ENCODE measurements around the gene HDAC4.

The HDAC4 gene

DNA sequence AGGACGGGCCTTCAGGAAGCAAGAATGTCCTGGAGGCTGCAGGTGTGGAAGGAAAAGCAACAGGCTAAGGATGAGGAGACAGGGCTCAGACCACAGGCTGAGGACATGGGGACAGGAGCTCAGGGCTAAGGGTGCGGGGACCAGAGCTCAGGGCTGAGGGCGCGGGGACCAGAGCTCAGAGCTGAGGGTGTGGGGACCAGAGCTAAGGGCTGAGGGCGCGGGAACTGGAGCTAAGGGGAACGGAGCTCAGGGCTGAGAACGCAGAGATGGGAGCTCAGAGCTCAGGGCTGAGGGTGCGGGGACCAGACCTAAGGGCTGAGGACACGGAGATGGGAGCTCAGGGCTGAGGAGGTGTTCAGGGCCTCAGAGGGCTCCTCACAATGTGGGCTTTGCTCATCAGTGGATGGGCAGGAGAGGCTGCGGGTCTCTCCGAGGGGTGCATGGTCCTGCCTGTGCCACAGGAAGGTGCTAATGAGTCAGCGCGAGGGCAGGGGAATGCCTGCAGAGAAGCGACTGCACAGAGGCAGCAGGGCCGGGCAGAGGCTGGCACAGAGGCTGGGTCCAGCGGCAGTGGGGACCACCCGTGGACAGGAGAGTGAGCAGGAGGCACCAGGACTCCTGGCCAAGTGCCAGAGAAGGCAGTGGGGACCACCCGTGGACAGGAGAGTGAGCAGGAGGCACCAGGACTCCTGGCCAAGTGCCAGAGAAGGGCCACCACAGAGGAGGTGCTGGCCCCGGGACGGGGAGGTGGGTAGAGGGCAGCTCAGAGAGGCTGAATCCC is 281.3 kb downstream of the HDAC4 start:
- DNase-seq (ENCODE audit: low read depth) = no peak

DNA sequence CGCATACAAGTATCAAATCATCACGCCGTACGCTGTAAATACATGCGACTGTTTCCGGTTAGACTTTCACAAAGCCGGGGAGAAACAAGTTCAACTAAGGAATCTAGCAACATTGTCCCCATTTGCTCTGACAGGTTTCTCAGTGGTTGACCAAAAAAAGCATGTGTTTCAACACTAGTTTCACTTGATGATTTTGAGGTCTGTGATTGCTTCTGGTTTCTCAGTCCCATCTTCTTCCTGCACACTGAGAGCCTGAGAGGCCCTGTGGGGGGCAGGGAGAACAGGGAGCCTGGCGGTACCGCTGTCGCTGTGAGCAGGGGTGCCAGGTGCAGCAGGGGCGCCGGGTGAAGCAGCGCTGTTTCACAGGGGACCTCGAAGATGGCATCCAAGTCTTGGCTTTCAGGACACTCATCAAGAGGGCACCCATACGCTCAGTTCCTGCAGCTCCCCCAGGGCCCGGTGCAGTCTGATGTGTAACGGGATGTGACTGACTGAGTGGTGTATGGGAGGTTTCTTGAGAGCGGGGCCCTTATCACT is 282.1 kb downstream of the HDAC4 start:
- DNase-seq (ENCODE audit: low read depth) = no peak

DNA sequence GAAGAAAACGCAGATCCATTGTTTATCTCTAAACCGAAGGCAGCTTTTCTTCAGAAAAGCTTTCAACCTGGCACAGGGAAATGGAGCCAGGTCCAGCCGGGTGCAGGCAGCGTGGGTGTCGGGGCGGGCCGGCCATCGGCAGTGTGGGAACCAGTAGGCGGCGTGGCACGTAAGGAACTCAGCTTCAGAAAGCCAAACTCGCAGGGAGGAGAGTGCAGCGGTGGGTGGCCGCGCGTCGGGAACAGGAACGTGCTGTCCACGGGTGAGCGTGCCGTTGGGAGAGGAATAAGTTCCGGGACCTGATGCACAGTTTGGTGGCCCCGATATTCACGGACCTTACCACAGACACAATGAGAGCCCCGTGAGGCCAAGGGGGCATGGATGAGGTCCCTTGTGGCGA is 282.6 kb downstream of the HDAC4 start:
- no peak for DNase-seq (ENCODE audit: low read depth)

DNA sequence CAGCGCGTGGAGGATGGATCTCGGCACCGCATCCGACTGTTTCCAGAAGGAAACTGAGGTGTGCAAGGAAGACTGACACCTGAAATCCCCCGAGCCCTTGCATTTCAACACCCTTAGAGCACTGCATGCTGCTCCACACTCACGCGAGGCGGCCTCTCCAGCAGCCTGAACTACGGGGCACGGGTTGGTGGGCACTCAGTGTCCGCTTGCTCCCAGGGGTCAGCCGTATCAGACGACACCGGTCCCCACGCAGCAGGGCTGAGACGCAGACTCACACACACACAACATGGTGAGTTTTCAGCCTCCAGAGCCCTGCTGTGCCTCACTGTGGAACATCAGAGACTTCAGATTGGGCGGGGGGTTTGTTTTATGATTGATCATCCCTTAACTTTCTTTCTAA is 283.0 kb downstream of the HDAC4 start:
- no peak for DNase-seq (ENCODE audit: low read depth)

DNA sequence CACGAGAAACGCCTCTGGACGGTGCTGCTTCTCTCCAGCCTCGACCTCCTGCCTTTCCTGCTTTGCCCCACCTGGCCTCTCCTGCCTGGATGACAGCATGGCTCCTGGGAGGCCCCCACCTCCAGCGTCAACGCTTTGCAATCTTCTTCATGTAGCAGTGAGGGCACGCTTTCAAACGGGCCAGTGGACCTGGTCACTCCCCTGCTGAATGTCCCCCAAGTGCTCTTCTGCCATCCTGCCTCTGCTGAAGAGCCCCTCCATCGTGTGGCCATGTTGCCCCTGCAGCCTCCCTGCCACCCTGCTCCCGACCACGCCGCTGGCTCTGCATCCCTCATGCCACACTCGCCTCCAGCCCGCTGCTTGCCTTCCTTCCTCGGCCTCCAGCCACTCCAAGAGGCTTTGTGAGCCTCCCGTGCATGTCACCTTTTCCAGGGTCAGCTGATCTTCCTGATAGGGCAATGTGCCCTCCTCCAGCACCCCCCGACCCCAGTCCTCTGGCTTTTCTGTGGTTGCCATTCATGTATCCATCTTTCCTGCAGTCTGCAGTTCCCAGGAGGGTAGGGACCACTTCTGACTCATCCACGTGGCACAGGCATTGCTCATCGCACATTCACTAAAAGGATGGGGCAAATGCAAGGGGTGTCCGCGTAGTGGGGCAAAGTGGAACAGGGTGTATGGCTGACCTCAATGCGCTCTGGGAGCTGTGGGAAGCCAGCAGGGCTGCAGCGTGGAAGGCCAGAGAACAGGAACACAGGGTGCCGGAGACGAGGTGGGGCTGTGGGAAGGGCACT is 284.2 kb downstream of the HDAC4 start:
- DNase-seq (ENCODE audit: low read depth) = no peak

DNA sequence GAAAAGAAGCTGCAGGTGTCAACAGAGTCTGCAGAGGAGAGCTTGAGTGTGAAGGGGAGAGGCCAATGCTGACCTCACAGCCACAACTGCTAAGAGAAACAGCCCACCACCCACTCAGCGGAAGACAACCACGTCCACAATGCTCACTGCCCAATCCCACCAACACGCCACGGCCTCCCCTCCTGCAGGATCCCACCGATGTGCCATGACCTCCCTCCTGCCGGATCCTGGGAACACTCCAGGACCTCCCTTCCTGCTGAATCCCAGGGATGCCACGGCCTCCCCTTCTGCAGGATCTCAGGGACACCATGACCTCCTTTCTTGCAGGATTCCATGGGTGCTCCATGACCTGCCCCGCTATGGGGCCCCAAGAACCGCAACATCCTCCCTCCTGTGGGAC is 285.2 kb downstream of the HDAC4 start:
- DNase-seq (ENCODE audit: low read depth) = no peak

DNA sequence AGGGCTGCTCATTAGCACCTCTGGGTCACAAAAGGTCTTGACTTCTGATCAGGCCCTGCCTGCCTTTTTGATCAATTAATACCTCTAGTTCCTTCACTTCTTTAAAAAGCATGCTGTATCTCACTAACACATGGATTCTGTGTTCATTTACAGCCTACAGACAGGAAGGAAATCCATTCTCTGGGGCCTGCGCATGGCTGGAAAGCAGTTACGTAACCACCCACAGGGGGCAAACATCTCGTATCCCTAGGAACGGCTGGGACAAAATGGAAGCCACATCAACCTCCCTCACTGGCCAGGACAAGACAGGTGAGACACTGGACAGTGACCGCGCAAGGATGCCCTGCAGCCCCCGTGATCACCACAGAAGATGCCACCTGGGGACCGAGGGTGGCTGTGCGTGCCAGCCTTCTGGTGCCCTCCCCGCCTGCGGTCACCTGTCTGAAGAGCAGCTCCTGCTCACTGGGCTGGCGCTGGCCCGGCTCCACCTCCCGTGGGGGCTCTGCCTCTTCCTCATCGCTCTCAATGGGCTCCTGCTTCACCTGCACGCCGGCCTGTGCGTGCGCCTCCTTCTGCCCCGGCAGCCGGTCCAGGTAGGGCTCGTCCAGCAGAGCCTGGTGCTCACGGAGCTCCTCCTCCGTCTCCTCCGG is 286.1 kb downstream of the HDAC4 start:
- no peak for DNase-seq (ENCODE audit: low read depth)

DNA sequence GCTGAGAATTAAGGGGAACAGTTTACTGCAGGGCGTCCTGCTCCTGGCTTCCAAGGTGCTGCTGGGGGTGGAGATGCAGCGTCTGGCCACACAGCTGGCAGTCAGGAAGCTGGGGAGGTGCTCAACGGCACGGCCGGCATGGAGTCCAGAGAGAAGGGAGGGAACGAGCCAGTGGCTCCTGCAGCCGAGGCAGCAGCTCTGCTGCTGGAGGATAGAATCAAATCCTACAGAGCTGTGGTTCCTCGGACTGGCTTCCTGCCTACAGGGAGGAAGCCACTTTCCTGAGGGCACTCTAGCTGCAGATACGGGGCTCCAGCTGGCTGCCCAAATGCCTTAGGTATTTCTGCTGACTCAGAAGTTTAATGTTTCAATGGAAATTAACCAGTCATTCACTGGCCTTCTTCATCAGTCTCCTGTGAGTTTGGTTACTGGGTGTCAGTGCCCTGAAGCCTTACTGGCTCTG is 286.7 kb downstream of the HDAC4 start:
- no peak for DNase-seq (ENCODE audit: low read depth)

DNA sequence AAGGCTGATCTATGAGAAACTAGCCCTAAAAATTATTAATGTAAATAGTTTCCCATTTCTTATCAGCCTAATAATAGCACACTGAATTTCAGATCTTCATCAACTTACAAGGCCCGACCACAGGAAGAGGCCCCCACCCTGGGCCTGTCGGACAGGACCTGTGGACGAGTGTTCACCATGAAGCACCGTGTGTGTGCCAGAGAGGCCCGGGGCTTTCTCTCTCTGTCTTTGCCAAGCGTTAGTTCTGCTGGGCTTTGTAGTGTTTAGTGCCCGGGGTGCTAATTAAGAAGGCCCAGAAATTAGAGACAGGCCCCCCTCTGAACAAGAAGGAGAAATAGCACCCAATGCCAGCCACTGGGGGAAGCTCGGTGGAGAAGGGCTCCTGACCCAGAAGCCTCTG is 287.2 kb downstream of the HDAC4 start:
- DNase-seq (ENCODE audit: low read depth) = no peak

DNA sequence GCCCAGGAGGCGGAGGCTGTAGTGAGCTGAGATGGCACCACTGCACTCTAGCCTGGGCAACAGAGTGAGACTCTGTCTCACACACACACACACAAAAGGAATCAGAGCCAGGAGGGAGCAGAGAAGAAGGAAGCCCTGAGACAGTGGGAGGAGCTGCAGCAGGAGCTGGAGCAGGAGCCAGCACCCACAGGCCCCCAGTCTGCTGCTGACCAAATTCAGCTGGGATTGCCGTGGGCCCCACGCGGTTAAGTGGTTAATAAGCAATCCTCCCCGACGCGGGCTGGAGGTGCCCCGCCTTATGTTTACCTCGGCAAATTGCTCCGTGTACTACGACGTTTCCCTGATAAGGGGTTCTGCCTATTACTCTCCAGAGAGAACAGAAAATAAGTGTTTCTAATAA is 287.6 kb downstream of the HDAC4 start:
- no peak for DNase-seq (ENCODE audit: low read depth)

DNA sequence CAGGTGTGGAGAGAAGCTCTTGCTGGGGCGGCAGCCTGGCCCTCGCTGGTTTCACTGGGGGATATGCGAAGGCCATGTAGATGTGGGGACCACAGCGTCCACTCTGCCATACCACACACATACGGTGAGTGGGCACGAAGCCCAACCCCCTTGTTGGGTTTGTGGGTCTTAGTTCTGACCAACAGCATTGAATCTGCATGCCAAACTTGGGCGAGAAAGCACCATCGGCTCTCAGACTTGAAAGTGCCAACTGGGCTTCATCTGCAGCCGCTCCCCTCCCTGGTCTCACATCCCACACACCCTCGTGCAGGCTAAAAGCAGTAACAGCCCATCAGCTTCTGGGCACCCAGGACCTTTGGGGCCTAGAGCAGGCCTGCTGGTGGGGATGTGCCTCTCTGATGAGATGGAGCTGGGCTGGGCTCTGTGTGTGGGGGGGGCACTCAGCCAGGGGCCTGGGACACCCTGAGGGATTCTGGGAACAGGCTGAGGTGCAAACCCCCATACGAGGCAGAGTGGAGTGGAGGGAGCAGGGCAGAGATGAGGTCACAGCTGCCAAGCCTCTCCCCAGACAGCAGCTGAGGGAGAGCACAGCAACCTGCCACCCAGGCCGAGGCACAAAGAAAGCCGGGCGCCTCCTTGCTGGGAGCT is 288.6 kb downstream of the HDAC4 start:
- DNase-seq (ENCODE audit: low read depth) = no peak

DNA sequence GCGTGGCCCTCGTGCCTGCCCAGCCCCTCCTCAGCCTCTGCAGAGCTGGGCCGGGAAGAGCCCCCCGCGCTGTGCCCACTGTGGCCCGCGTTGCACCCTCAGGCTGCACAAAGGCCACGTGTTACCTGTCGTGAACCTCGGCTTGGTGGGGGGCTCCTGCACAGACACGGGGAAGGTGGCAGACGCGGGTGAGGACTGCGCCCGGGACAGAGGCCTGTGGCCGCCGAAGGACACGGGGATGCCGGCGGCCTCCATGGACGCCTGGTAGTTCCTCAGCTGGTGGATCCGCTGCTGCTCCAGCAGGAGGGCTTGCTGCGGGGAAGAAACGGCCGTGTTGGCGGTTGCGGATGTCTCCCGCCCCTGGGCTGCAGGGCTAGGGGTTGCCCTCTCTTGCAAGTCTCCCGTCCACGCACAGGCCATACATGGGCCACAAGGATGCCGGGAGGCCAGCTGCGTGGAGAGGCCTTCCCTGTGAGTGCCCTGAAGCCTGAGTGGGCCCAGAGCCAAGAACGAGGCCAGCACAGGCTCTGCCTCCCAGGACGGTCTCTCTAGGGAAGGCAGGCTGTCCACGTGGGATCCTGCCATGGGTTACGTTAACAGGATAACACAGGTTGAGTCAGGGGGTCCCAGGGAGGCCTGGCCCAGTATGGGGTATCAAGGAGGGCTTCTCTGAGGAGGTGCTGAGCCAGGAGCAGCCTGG is 289.3 kb downstream of the HDAC4 start:
- no peak for DNase-seq (ENCODE audit: low read depth)

DNA sequence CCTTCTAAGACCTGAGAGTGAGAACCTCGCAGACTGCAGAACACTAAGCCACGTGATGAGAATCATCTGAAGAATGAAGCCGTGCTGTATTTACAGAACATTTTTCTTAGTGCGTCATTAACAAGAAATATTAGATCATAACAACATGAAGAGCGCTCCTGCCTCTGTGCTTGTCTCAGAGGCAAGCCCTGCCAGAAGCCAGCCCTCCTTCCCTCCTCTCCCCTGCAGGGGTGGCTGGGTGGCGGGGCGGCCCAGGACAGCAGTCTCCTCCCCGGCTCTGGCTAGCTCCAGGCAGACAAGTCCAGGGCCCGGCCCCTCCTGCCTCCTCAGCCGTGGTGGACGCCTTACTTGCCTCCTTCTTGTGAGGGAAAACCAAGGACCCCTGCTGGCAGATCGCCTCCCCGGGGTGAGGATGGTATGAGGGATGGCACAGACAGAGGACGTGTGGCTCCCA is 290.2 kb downstream of the HDAC4 start:
- no peak for DNase-seq (ENCODE audit: low read depth)

DNA sequence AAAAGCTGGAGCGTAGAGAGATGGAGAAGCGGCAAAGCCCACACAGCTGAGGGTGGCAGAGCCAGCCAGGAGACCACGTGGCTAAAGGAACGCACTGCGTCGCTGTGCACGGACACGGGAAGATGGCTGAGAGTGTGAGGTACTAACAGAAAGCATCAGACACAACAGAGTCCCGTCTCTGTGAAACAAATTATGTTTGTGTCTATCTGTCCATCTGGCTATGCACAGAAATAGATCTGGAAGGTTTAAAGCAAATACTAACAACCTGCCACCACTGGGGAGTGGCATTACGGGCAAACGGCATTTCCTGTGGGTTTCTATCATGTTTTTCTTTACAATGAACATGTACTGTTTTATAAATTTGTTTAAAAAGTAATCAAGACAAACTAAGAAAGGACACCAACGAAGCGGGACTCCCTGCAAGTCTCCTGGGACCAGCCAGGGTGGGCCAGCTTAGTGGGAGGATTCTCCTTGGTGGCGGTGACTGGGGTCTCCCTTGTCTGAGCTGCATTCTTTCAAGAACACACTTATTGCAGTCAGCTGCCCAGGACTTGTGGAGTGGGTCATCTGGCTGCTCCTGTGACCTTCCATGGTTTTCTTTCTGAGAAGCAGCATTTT is 290.8 kb downstream of the HDAC4 start:
- DNase-seq (ENCODE audit: low read depth) = no peak

DNA sequence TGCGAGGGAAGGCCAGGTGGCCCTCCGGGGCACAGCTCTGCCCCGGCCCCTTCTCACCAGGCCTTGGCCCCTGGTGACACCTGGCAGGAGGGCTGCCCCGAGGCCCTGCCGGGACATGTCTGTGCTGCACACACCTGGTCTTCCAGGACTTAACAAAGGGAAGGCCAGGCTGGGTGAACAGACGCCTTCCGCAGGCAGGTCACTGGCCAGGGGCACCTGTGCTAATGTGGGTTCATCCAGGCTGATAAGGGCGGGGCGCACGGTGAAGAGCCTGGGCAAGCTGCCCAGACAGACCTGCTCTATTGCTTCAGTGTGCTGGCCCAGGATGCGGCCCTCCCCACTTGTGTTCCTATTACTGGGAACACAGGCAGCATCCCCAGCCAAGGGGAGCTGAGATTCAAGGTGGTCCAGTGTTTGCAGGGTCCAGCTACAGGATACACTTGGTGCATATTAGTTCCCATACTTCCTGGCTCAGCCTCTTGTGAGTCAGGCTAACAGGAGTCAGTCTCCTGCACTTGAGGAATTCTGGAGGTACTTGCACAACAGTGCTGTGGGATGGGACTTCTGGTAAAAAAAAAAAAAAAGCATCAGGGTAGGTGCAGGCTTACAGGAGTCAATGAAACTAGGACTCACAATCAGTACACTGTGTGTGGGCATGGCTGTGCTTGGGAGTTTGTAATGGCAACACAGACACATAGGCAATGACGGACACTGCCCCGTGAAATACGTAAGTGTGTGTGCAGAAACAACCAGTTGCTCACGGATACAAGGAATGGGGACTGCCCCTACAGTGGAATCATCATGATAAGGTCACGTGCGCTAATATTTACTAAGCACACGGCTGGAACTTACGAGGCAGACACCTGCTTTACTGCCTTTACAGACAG is 291.5 kb downstream of the HDAC4 start:
- no peak for DNase-seq (ENCODE audit: low read depth)

DNA sequence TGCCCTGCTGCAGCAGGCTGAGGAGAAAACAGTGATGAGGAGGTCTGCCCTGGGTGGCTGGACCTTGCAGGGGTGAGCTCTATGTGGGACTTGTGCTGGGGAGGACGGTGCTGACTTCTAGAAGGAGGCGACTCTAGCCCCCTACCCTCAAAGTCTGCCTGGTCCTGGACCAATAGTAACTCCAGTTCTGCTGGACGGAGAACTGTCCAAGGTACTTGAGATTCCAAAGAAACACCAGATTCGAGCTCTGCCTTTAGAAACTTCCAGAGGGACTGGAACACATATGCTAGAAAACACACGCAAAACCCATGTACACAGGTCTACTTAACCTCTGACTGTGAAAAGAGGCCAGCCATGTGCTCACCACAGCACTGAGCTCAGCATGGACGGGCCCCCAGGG is 292.4 kb downstream of the HDAC4 start:
- DNase-seq (ENCODE audit: low read depth) = no peak

DNA sequence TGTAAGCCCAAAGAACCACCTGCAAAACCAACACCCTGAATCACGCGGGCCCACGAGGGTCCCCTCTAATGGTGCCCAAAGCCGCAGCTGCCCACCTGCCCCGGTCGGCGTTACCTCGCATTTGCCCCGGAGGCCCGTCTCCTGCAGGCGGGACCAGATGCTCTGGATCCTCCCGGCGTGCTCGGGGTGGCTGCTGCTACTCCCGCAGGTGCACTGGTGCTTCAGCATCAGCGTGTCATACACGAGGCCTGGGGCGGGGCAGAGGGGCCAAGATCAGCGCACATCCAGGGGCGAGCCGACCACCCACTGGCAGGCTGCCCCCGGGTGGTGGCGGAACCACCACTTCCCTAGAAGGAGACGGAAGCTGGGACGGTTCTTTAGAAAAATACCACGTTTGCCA is 292.9 kb downstream of the HDAC4 start:
- no peak for DNase-seq (ENCODE audit: low read depth)

DNA sequence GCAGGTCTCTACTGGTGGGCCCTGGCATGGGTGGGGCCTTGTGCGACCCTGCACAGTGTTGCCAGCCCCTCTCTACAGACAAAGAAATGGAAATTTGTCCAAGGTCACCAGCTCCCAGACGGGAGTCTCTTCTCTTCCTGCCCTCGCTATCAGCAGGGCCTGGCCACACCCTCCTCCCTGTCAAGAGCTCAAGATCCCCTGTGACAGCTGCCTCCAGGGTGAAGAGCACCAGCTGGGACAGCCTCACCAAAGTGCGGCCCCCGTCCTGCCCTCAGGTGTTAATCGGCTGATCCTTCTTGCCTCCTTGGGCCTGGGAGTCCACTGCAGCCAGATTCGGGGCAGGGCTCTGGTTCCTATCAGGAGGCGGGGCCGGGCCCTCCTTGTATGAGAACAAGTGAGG is 293.9 kb downstream of the HDAC4 start:
- no peak for DNase-seq (ENCODE audit: low read depth)

DNA sequence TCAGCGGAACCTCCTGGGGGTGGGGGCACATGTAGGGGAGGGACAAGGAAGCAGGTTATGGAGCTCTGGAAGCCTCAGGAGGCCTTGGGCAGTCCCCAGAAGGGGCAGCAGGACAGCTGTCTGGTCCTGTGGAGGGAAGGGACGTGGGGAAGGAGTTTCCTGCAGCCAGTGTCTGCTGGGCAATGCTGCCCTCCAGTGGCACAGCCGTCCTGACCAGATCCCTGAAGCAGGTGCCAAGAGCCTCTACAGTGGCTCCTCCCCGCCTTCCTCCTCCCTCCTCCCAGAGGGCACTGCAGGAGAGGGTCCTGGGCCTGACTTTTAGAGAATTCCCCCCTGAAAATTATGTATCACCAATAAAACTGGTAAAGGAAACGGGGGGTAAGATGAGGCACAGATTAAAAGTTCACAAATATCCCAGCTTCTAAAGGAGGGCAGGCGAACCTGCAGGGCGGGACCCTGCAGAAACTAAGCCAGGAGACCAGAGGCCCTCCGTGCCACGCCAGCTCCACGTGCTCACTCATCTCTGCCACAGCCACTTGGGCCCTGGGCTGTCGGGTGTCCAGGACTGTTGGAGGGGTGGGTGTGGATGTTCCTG is 294.4 kb downstream of the HDAC4 start:
- DNase-seq (ENCODE audit: low read depth) = peak; percentile 65

DNA sequence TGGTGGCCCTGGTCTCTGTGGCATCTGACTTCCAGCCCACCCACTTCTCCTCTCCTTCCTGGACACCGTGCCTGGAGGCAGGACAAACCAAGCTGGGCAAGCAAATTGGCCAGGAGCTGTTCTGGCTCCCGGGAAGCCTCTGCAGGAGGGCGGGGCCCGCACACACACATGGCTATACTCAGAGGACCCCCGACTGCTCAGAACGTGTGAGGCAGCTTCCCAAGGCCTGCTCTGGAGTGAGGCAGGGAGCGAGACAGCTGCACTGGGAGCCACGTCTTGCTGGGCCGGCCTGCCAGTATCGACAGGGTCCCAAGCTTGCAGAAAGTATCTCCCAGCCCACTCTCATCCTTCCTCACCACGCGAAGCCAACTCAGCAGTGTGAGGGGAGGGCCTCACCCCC is 295.6 kb downstream of the HDAC4 start:
- no peak for DNase-seq (ENCODE audit: low read depth)
